ENCODE results near the gene TUBG1.

GRCh38 chr17:42596386-42596785 lies 13.1 kb upstream of the TUBG1 start:
- no peak for TF ChIP-seq CTCF (IDR thresholded peaks at IDR 0.05)
- no peak for TF ChIP-seq ZFX (IDR thresholded peaks at IDR 0.05; ENCODE audit: borderline replicate concordance)
